ENCODE results near the gene SEC24A.
"Not testable (repeated sequence)": the region's sequence is repeated elsewhere in the genome, so short reads cannot be mapped to it uniquely, and the experiment has no call there.

DNA sequence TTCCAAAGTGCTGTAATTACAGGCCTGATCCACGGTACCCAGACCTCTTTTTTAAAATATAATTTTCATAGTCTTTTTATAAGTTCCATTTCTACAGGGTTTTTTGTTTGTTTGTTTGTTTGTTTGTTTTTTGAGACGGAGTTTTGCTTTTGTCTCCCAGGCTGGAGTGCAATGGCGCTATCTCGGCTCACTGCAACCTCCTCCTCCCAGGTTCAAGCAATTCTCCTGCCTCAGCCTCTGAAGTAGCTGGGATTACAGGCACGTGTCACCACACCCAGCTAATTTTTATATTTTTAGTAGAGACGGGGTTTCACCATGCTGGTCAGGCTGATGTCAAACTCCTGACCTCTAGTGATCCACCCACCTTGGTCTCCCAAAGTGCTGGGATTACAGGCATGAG is 2.1 kb downstream of the SEC24A start:
- TF ChIP-seq EZH2 (IDR thresholded peaks at IDR 0.05; ENCODE audit: insufficient read depth, poor library complexity, severe bottlenecking); EZH2phosphoT487 (IDR thresholded peaks at IDR 0.05; ENCODE audit: insufficient read depth, low read depth): not testable (repeated sequence)
